ENCODE results near the gene KRT17.
"Not testable (repeated sequence)": the region's sequence is repeated elsewhere in the genome, so short reads cannot be mapped to it uniquely, and the experiment has no call there.

KRT17 gene

DNA sequence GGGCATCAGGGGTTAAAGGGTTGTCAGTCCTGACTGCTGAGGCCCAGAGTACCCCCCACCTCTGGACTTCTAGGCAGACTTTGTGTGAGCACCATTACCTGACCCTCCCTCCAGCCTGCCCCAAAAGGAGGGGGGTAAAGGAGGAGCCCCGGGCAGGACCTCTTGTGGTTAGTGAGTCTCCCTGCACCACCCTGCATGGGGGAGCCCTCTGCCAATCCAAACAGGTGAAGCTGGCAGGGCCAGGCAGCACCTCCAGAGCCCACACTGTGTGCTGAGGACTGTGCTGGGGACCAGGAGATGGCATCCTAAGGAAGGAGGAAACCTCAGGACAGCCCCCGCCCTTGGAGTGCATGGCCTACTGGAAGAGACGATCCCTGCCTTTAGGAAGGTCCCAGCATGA, 35.1 kb downstream of the KRT17 start:
- no peak for DNase-seq

DNA sequence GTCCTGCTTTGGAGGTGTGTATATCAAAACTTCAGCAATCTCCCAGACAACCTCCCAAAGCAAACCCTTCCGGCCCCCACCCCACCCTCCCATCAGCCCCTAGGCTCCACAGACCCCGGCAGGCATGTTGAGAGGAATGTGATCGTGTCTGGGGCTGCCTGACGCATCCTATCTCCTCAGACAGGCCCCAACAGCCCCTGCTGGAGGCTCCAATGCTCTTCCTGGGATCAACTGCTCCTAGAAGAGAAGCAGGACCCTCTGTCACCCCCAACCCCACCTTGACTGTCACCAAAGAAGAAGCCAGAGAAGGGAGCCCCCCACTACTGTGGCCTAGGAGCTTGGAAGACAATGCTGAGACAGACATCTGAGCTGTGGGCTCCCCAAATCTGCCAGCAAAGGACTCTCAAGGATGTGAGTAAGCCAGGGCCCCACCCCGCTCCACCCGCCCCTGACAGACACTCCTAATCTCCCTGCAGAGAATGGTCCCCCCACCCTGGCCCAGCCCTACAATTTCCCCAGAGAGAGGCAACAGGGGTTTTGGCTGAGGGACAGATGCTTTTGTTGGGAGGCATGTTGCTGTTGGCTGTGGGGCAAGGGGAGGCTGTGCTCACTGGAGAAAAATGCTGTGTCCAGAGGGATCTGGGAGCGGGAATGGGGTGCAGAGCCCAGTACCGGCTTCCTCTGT, 36.1 kb downstream of the KRT17 start:
- no peak for DNase-seq

DNA sequence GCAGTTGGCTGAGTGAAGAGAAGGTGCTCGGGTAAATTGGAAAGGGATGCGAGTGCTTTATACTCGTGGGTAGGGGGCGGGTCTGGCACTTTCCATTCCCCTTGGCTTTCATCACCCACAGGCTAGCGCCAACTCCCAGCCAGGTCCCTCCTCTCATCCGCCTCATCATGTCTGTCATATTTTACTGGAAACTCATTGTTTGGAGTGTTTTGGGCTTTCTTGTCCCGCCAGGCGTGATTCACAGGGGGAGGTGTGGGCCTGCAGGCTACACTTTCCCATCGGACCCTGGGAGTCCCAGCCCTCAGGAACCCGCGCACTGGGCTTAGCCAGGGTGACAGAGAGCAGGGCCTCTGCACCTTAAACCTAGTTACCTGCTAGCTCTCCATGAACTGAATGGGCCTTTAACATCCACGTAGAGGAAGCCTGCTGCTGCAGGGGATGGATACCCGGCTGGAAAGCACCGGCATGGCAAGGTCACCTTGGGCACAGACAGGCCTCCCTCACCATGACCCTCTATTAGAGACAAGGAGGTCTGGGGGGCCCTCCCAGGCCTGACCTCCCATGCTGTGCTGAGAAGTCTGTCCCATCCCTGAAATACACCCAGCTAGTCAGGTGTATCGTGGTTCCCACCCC, 37.4 kb downstream of the KRT17 start, which contains the start of gene KRT14:
Gene KRT14 (minus strand): TSS at position 33 of the 633 bp plus-strand sequence. CDS start 61 bp downstream, outside the sequence.
- no peak for DNase-seq

DNA sequence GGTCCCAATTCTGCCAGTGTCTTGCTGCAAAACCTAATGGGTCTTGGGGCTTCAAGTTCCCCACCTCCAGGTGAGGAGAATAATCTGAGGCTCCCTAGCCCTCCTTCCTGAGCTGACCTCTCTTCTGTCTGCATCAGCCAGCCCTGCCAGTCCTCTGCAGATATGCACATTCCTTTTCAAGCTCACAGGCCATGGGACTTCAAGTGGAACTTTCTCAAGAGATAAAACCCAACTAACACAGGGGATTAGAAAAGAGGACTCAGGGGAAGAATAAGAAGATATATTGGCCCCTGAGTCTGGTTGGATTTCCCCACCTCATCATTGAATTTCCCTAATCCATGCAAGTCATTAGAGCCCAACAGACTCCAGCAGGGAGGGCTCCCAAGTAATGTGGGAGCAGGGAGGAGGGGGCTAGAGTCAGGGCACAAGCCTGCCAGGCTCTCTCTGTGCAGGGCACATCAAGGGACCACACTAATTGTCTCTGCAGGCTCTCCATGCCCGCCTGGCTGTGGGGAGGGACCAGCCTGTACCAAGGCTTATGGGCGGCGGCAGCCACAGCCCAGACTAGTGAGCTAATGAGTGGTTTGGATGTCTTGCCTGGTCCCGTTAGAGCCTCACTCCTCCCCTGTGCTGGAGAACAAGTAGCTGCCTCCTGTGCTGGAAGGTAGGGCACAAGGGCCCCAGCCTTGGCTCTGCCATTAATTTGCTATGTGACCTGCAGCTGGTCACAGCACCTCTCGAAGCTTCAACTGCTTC, 38.9 kb downstream of the KRT17 start:
- DNase-seq = no peak

DNA sequence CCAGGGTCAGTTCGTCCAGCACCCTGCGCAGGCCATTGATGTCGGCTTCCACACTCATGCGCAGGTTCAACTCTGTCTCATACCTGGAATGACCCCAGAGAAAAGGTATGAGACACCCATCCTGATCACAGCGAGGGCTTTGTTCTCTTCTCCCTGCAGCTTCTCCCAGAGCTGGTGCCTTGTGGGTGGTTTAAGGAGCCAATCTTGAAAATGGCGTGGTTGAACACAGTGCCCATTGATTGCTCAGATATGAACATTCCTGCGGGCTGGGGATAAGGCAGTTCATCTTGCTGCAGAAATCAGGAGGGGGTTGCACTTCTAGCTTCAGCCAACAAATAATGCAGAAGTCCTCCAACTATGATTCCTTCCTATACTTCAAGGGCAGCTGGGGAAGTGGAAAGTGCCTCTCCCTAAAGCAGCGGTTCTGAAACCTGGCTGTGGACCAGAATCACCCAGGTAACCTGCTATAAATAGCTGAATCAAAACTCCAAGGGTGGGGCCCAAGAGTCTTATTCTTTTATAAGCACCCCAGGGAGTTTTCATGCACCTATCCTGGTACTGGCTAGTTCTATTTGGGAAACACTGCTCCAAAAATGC, 39.9 kb downstream of the KRT17 start:
- not testable (repeated sequence) for DNase-seq

DNA sequence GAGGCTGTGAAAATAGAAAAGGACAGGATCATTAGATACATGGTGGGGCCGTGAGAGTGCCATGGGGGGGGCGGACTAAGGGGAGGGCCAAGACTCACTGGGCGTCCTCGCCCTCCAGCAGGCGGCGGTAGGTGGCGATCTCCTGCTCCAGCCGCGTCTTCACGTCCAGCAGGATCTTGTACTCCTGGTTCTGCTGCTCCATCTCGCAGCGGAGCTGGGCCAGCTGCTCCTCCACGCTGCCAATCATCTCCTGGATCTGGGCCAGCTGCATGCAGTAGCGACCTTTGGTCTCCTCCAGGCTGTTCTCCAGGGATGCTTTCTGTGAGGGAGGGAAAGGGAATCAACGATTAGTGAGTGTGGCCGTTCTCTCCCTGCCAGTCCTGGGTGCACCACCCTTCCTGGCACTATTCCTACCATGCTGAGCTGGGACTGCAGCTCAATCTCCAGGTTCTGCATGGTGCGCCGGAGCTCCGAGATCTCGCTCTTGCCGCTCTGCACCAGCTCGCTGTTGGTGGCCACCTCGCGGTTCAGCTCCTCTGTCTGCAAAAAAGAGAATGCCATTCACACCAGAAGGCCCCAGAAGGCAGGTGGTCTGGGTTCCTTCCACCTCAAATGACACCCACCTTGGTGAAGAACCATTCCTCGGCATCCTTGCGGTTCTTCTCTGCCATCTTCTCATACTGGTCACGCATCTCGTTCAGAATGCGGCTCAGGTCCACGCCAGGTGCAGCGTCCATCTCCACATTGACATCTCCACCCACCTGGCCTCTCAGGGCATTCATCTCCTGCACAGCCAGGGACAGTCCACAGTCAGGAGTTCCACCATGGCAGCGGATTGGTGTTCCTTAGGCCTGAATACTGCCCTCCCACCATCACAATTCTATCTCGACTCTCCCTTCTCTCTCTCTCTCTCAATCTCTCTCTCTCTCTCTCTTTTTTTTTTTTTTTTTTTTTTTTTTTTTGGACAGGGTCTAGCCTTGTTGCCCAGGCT, 40.9 kb downstream of the KRT17 start:
- DNase-seq = no peak

DNA sequence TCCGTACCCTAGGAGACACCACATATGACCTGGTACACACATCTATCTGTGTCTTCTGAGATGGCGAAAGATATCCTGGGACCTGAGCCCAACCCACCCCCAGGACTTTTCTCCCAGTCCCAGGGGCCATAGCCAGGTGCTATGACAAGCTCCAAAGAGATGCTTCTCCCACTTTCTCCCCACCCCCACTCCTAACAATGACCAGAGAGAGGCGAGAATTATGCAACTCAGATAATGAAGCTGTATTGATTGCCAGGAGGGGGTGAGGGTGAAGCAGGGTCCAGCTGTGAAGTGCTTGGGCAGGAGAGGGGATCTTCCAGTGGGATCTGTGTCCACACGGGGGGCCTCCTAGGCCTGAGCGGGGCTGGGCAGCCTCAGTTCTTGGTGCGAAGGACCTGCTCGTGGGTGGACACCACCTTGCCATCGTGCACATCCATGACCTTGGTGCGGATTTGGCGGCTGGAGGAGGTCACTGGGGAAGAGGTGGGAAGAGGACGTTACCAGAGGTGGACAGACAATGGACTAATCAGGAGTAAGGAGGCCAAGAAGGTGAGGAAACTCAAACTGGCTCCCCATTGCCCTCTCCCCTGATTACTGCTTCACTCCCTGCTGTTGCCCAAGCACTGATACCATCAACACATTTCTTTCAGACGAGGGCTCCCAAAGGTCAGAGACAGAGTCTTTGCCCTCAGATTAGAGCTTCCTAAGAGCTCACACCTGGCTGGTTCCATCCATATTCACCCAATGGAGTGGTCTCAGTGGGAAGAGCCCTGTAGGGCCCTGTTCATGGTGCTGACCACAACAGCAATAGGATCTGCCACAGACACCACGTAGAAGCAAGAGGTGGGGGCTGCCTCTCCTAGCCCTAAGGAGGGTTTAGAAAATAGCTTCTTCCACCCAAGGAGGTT, 42.1 kb downstream of the KRT17 start:
- DNase-seq = not testable (repeated sequence)

DNA sequence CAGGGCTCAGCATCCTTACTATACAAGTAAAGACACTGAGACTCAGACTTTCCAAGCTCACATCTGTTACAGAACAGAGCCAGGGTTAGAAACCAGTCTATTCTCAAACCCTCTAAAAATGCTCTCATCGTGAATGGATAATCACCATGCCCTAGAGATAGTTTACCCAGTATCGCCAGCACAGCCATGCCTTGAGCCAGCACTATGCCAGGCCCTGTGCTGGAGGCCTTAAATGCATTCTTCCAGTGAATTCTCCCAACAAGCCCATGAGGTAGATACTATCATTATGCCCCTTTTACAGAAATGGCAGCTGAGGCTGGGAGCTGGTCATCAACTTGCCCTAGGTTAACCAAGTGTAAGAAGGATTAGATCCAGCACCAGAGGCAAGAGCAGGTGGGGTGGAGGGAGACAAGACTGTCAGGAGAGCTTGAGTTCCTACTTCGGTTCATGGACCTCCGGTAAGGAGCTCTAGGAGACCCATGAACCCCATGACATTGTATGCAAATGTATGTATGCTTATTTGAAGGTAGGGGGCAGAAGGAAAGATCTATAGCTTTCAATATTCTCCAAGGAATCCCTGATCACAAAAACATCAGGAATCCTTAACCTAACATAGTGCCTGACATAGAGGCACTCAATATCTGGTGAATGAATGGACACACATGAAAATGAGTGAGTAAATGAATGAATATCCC, 42.9 kb downstream of the KRT17 start:
- no peak for DNase-seq

DNA sequence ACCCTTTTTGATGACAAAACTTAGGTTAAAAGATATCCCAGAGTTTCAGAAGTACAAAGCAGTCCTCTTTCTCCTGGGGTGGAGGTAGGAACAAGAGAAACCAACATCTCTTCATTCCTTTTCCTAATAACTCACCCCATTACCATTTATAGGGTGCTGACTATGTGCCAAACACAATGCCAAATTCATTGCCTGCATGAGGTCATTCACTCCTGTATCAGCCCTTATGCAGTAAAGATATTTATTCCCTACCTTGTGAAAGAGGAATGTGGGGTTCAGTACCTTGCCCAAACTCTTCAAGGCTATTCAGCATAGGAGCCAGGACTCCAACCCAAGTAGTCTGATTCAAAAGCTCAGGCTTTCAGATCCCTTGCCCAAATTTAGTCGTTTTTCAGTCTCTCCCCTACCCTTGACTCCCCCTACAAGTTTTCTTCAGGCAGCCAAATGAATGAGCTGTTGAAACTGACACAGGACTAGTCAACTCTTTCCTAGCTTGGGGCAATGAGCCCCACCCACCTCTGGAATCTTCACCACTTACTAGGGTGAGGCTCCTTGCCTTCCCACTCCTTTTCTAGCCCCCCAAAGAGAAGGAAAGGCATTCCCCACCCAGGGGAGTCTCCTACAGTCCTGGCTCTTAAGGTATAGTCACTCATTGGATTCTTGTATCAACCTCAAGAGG, 43.5 kb downstream of the KRT17 start:
- no peak for DNase-seq

DNA sequence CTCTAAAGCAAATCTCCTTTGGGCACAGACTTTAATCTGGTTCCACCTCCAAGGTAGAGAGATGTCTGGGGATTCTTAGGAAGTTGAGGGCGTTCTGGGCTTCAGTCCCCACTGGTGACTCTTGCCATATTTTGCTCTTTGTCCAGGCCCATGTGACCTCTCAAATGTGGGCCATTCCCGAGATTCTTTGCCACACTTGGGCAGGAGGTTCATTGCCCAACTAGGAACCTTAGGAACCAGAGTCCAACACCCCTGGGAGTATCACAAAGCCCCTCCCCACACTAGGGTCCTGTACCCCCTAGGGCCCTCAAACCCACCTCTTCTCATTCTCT, 44.2 kb downstream of the KRT17 start:
- DNase-seq = no peak

DNA sequence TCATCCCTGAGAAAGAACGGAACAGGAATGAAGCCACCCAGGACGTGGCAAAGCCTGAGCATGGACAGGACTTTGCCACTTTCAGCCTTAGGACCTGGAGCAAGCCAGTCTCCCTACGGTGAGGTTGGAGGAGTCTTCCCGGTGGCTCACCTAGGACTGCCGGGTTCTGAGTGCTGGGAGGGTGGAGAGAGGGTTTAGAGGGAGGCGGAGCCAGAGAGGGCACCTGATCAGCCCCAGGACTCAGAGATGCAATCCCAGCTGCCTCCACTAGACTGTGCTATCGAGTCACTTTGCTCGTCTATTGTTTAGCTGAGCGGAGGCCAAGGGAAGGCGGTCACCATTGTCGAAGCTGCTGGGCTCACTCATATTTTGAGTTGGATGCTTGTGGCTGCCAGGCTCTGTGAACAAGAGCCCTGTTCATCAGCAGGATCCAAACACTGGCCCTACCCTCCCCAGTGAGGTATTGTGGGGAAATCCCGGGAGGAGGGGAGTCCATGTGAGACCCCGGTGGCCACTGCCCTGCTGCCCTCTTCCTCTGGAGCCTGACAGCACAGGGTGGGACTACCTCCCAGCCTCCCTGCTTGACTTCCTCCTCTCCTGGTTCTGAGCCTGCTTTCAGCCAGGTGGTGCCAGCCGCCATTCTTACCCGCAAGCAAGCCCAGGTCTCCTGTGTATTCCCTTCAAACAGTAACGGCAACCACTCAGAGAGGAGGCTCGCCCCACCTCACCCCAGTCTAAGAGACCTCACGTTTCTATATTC, 44.7 kb downstream of the KRT17 start:
- DNase-seq = peak; percentile 91

DNA sequence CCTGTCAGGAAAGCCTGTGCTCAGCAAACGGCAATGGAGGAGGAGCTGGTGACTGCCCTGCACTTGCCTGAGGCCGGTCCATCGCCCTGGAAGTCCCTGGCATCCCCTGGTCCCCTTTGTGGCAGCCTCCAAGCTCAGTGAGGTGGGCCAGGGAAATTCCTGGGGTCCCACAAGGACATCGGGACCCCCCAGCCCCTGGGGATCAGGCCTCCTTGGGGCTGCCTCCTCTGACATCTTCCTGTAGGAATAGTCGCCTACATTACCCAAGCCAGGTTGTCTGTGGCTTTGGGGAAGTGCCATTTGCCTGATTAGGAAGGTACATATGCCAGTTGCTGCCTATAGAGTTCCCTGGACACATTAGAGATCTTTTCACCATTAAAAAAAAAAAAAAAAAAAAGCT, 45.4 kb downstream of the KRT17 start:
- DNase-seq = no peak

DNA sequence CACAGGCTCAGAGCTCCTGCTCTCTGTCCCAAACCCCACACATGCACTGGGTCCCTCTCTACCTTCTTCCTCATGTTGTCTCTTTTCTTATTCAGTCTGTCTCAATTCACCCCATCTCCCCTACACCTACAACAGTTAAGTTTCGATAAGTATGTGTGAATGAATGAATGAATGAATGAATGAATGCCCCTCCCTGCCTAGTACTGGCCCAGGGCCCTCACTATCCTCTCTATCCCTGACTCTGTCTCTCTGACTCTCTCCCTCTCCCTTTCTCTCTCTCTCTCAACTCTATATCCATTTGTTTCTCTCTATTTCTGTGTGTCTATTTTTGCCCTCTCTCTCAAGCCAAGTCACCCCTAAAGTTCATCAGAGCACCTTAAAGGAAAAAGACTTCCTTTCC, 45.8 kb downstream of the KRT17 start:
- no peak for DNase-seq

DNA sequence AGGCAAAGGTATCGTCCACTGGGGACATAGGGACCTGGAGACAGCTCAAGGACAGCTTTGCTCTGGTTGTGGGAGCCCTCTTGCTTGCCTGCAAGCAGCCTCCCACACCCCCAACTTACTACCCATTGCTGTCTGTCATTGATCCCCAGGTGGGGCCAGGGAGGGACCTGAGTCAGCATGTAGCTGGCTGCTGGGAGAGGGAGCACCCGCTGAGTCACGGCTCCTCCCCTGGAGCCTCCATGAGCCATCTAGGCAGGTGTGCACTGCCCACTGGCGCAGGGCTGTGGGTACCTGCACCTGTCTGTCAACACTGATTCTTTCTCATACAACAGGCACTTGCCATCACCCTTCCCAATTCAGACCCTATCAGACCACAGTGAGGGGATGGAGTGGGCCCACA, 47.6 kb downstream of the KRT17 start:
- not testable (repeated sequence) for DNase-seq

DNA sequence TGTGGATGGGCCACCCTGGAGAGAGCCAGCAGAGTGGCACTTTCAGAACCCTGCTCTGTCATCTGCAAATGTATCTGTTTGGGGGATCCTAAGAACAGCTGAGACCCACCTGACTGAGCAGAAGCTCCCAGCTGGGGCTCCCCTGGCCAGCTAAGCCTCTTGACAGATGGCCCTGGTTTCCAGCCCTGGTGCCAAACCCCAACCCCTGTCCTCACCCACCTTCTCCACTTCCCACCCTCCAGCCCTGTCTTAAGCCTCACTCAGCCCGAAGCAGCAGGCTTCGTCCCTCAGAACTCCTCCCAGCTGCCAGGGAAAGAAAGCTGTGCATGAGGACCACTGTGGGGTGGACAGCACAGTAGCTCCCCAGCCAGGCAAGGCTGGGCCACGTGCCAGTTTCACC, 49.0 kb downstream of the KRT17 start:
- no peak for DNase-seq

DNA sequence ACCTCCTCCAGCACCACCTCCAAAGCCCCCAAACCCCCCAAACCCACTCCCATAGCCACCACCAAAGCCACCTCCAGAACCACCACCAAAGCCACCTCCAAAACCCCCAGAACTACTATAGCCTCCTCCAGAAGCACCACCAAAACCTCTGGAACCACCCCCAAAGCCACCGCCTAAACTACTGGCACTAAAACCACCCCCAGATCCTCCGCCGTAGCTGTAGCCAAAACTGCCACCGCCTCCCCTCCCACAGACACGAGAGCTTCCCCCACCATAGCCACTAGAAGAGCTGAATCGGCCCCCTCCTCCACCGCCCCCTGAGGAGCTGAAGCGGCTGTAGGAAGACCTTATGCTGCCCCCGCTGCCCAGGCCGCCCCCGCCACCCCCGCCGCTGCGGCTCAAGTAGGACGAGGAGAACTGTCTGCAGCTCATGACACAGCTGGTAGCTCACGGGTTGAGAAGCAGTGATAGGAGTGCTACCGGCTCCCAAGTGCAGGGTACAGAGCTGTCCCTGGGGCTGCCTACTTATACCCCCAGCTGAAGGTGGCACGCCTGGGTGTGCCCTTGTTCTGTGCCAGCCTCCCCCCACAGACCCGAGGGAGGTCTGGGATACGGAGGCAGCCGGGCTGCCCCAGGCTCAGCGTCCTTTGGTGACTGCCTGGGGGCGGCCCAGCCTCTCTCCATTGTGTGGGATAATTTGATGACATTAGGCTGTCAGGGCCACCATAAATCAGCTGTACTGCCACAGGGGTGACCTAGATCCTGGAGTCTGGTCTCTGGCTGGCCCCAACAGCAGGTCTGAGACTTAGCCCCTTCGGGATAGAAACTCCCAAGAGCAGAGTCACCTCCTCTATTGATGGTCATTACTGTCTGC, 52.6 kb downstream of the KRT17 start, which contains the start of gene KRT9:
Gene KRT9 (minus strand): TSS at position 499 of the 874 bp plus-strand sequence. CDS start 67 bp downstream, at position 432.
- no peak for DNase-seq
